Endothelial cell of umbilical vein (primary cell): ENCODE results near the gene ITGB2. TPM values are rescaled to one million over a fixed set of nuclear protein-coding genes. Genes with fewer than 3 reads are reported as not detected.

ENCODE experiments used
- BruUV-seq: library from RNA; stranded (reverse); fragments of 400-500 nt; replicated peaks from 2 replicates; lab custom pipeline; 2021; lab: Mats Ljungman, UMichigan
- CTCF ChIA-PET: fragments of 300-600, 350-600 bp; sonication (Branson Sonifier 250); formaldehyde crosslinking; loops from one replicate; lab custom pipeline; 2021; ENCODE audit warnings: antibody characterized with exemption, inconsistent platforms; lab: Charles Lee
- POLR2A ChIA-PET: fragments of 300-600, 350-600 bp; sonication (Branson Sonifier 250); formaldehyde crosslinking; loops from one replicate; lab custom pipeline; 2021; ENCODE audit warnings: antibody characterized with exemption, inconsistent platforms; lab: Charles Lee
- DNase-seq: peaks from one replicate; pipeline ENCODE4 v3.0.0-alpha.2; 2011; ENCODE audit warnings: low read depth, low spot score
- FAIRE-seq: peaks from 2 replicates; lab custom pipeline; 2011; peaks lifted over from hg19 to GRCh38; lab: Jason Lieb, UNC
- H2AFZ ChIP-seq: 2 replicates; pipeline ENCODE4 v1.6.0; 2012; ENCODE audit warnings: low read depth, low read length, control low read depth, inconsistent platforms
- H3K27ac ChIP-seq: 2 replicates; pipeline ENCODE4 v1.5.1; 2011; ENCODE audit warnings: low read depth, mild to moderate bottlenecking, control low read depth, low read length, moderate library complexity; ENCODE audit not compliant: insufficient read depth
- H3K27me3 ChIP-seq, 2 experiments: 2 replicates each; pipeline versions ENCODE4 v1.6.0 to v1.6.1; 2011; ENCODE audit warnings: low read length in 2 of 2, mixed read lengths in 1 of 2; ENCODE audit not compliant: control insufficient read depth in 2 of 2, insufficient read depth in 2 of 2
- H3K36me3 ChIP-seq, 2 experiments: 2 replicates in 1 of 2; 3 replicates in 1 of 2; pipeline ENCODE4 v1.5.1; 2011; ENCODE audit warnings: low read length in 2 of 2, mild to moderate bottlenecking in 1 of 2, moderate library complexity in 1 of 2; ENCODE audit not compliant: control insufficient read depth in 2 of 2, insufficient read depth in 2 of 2; ENCODE audit errors: extremely low read depth in 1 of 2
- H3K4me1 ChIP-seq: 3 replicates; pipeline ENCODE4 v1.5.1; 2011; ENCODE audit warnings: mild to moderate bottlenecking, low read length; ENCODE audit not compliant: control insufficient read depth, insufficient read depth; ENCODE audit errors: extremely low read depth
- H3K4me2 ChIP-seq: 2 replicates; pipeline ENCODE4 v1.6.1; 2011; ENCODE audit warnings: low read length, control low read depth, mixed read lengths; ENCODE audit not compliant: insufficient read depth
- H3K4me3 ChIP-seq, 3 experiments: fragments of 200-600 bp in 1 of 3; sonication (generic), shearing (Covaris generic) in 1 of 3; replicated peaks in 1 of 3; 2 replicates each; pipeline ENCODE4 v1.5.1; 2011 to 2016; ENCODE audit warnings: control low read depth in 3 of 3, low read length in 3 of 3, mild to moderate bottlenecking in 2 of 3, inconsistent platforms in 1 of 3, low read depth in 1 of 3, moderate library complexity in 1 of 3; ENCODE audit not compliant: insufficient read depth in 1 of 3
- H3K79me2 ChIP-seq: 2 replicates; pipeline ENCODE4 v1.6.0; 2012; ENCODE audit warnings: low read length, inconsistent platforms; ENCODE audit not compliant: control insufficient read depth, insufficient read depth
- H3K9ac ChIP-seq: replicated peaks from 2 replicates; pipeline ENCODE3; 2011; ENCODE audit warnings: low read length, control low read depth; ENCODE audit not compliant: insufficient read depth; ENCODE audit errors: extremely low read depth
- H3K9me1 ChIP-seq: replicated peaks from 3 replicates; pipeline ENCODE4 v1.6.0; 2011; ENCODE audit warnings: mild to moderate bottlenecking, low read length; ENCODE audit not compliant: control insufficient read depth, insufficient read depth; ENCODE audit errors: extremely low read depth
- H3K9me3 ChIP-seq: replicated peaks from 2 replicates; pipeline ENCODE4 v1.5.1; 2012; ENCODE audit warnings: low read length, inconsistent platforms; ENCODE audit not compliant: control insufficient read depth, insufficient read depth
- H4K20me1 ChIP-seq: replicated peaks from 2 replicates; pipeline ENCODE3; 2011; ENCODE audit warnings: mild to moderate bottlenecking, low read length; ENCODE audit not compliant: control insufficient read depth, insufficient read depth; ENCODE audit errors: extremely low read depth
- CTCF ChIP-seq, 2 donors: IDR thresholded peaks; 1 replicate in 1 of 2; 2 replicates in 1 of 2; pipeline ENCODE4 v1.5.1; 2011; ENCODE audit warnings: low read length in 2 of 2, mild to moderate bottlenecking in 2 of 2, moderate library complexity in 2 of 2, control low read depth in 1 of 2, inconsistent platforms in 1 of 2, low read depth in 1 of 2; ENCODE audit not compliant: insufficient read depth in 1 of 2; ENCODE audit errors: extremely low read depth in 1 of 2
- EZH2 ChIP-seq: IDR thresholded peaks from 2 replicates; pipeline ENCODE4 v1.6.1; 2012; ENCODE audit warnings: borderline replicate concordance, low read depth, mild to moderate bottlenecking, moderate library complexity, low read length, inconsistent platforms; ENCODE audit not compliant: severe bottlenecking
- FOS ChIP-seq: IDR thresholded peaks from 2 replicates; pipeline ENCODE4 v1.6.1; 2011; ENCODE audit warnings: mild to moderate bottlenecking, low read length, moderate library complexity, borderline replicate concordance; ENCODE audit not compliant: insufficient read depth
- JUN ChIP-seq: IDR thresholded peaks from 2 replicates; pipeline ENCODE4 v1.6.1; 2011; ENCODE audit warnings: borderline replicate concordance, low read depth; ENCODE audit not compliant: insufficient read length, insufficient read depth
- POLR2A ChIP-seq: IDR thresholded peaks from 2 replicates; pipeline ENCODE4 v1.6.1; 2012; ENCODE audit warnings: low read depth, mild to moderate bottlenecking, control low read depth, low read length
- POLR2AphosphoS5 ChIP-seq: IDR thresholded peaks from 2 replicates; pipeline ENCODE4 v1.6.1; 2012; ENCODE audit warnings: low read depth, mild to moderate bottlenecking, control low read depth, low read length, moderate library complexity; ENCODE audit not compliant: insufficient read depth
- dilution Hi-C: fragments of 300-500 bp; cut with MboI; formaldehyde crosslinking; loops from one replicate; pipeline ENCODE4 v1.15.0; 2019; ENCODE audit warnings: low sequenced_read_pairs; ENCODE audit not compliant: extremely low pct_ligation_motif_present
- intact Hi-C: fragments of 100-400 bp; cut with micrococcal nuclease; formaldehyde crosslinking; loops from one replicate; pipeline ENCODE4 v1.10.0; 2022
- polyA plus RNA-seq, 4 experiments: library from polyadenylated mRNA; depleted of rRNA in 3 of 4; stranded (reverse) in 3 of 4; unstranded in 1 of 4; fragments of >200 nt; gene quantifications; 2 replicates each; pipeline versions ENCODE4 v1.2.1 to v1.2.3, GENCODE V29; 2011 to 2012; ENCODE audit warnings: missing spikeins in 1 of 4
- total RNA-seq: library from RNA; stranded (reverse); gene quantifications from 2 replicates; pipeline ENCODE4 v1.2.3, GENCODE V29; 2021
- TF ChIP-seq, protein P1 (sequence below): IDR thresholded peaks from 2 replicates; pipeline ENCODE4 v1.6.1; 2011; ENCODE audit not compliant: insufficient read depth, insufficient read length

Gene ITGB2
- total and polyA plus RNA-seq, 2 donors (not counting 3 experiments of a cell fraction or from before 2014, with no cell fraction given): 0.39 to 0.91 TPM

DNA sequence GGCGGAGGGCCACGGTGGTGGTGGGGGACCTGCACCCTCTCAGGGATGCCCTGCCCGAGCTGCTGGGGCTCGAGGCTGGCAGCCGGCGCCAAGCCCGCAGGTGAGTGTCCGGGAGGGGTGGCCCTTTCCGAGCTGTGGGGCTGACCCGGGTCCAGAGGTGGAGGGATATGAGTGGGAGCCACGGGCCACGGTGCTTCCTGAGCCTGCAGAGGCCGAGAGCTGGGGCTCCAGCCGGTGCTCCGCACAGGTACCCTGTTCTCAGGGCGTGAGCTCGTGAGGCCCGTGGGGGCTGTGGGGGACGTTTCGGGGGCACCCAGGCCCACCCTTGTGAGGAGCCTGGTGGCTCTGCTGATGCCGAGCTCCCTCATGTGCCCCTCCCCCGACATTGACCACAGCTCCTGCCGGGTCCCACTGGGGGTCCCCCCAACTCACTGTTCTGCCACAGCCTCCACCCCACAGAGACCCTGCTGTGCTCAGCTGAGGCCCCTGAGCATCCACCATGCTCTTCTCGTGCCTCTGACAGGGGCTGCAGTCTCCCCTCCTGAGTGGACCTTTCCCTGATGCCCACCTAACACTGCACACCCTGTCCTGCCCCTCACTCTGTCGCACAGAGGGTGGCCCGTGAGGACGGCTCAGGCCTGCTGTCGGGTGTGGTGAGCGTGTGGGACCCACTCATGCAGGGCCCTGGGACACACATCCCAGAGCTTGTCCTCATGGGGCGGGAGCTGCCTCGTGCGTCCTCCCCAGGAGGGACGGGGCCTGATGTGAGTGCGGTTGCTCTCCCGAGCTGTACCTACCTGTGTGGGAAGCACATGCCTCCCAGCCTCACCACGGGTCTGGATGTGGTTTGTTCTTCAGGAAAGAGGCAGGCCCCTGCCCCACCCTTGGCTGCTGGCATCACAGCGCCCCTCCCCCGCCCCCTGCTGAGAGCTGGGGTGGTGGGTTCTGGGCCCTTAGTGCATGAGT lies 46.7 kb upstream of the ITGB2 start:
- FAIRE-seq: no peak
- no peaks in the 10 kb centered on the region for H3K27me3 ChIP-seq
- H3K9ac ChIP-seq: no peak overlapping the region
- H2AFZ ChIP-seq: no peak overlapping the region
- H3K4me2 ChIP-seq: no peak overlapping the region
- peaks cover 26% of the 10 kb centered on the region for H3K4me1 ChIP-seq
- H4K20me1 ChIP-seq: no peaks in the 10 kb centered on the region
- H3K9me3 ChIP-seq: no peaks in the 10 kb centered on the region
- DNase-seq: no peak
- no peaks in the 10 kb centered on the region for H3K9me1 ChIP-seq
- no TSS peak for BruUV-seq
- peaks cover 2 to 11% of the 10 kb centered on the region in 2 experiments for H3K36me3 ChIP-seq
- intact Hi-C loops: no loop called here
- dilution Hi-C loops: no loop called here
- H3K27ac ChIP-seq: no peak overlapping the region
- ChIA-PET POLR2A (no interaction called here), CTCF (interaction anchor here (0.9 to 1.2 kb wide), 2 partner anchors 9 to 135 kb away, joined by 3 to 4 read pairs; no protein-coding TSS in a partner anchor)
- TF ChIP-seq FOS (no peak), CTCF (IDR thresholded peaks at IDR 0.05; ENCODE audit: extremely low read depth in 1 of 2, insufficient read depth in 1 of 2, low read depth in 1 of 2, low read length in 2 of 2) (no peak), EZH2 (no peak), JUN (no peak), POLR2A (no peak), POLR2AphosphoS5 (no peak)
- TF ChIP-seq, protein P1, sequence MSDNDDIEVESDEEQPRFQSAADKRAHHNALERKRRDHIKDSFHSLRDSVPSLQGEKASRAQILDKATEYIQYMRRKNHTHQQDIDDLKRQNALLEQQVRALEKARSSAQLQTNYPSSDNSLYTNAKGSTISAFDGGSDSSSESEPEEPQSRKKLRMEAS: no peak
- no peak overlapping the region for H3K4me3 ChIP-seq
- H3K79me2 ChIP-seq: peaks cover 12% of the 10 kb centered on the region
